Neuronal stem cell (in vitro differentiated cells): Measurements from ENCODE around the gene CWC15.

Experiments
- DNase-seq: peaks from one replicate; pipeline ENCODE4 v3.0.0-alpha.2; 2013; ENCODE audit warnings: low spot score
- H2AFZ ChIP-seq: one replicate; pipeline ENCODE4 v1.6.1; 2013; ENCODE audit warnings: mild to moderate bottlenecking, low read length, inconsistent platforms
- H2AK5ac ChIP-seq: 2 replicates; pipeline ENCODE4 v1.6.1; 2013; ENCODE audit warnings: low read depth, mild to moderate bottlenecking, inconsistent platforms, low read length, moderate library complexity, mixed read lengths
- H2BK120ac ChIP-seq: 2 replicates; pipeline ENCODE4 v1.6.1; 2013; ENCODE audit warnings: low read depth, mild to moderate bottlenecking, inconsistent platforms, low read length, moderate library complexity, mixed read lengths
- H2BK12ac ChIP-seq: one replicate; pipeline ENCODE4 v1.6.1; 2013; ENCODE audit warnings: low read length, inconsistent platforms
- H2BK15ac ChIP-seq: 2 replicates; pipeline ENCODE4 v1.6.1; 2013; ENCODE audit warnings: mild to moderate bottlenecking, low read length, inconsistent platforms, mixed read lengths
- H2BK5ac ChIP-seq: one replicate; pipeline ENCODE4 v1.6.1; 2013; ENCODE audit warnings: inconsistent platforms, mild to moderate bottlenecking, low read length, moderate library complexity
- H3K14ac ChIP-seq: one replicate; pipeline ENCODE4 v1.6.1; 2013; ENCODE audit warnings: low read length, inconsistent platforms
- H3K18ac ChIP-seq: 2 replicates; pipeline ENCODE4 v1.6.1; 2013; ENCODE audit warnings: low read length, inconsistent platforms
- H3K23ac ChIP-seq: 2 replicates; pipeline ENCODE4 v1.6.1; 2013; ENCODE audit warnings: low read depth, mild to moderate bottlenecking, mixed read lengths, low read length, inconsistent platforms; ENCODE audit not compliant: poor library complexity
- H3K27ac ChIP-seq: replicated peaks from 3 replicates; pipeline ENCODE4 v1.5.1; 2013; ENCODE audit warnings: low read length, inconsistent platforms
- H3K27me3 ChIP-seq, 3 experiments: 2 replicates each; pipeline ENCODE4 v1.6.1; 2013; ENCODE audit warnings: low read length in 3 of 3, mild to moderate bottlenecking in 2 of 3, inconsistent platforms in 1 of 3, low read depth in 1 of 3, mixed read lengths in 1 of 3, moderate library complexity in 1 of 3; ENCODE audit not compliant: control insufficient read depth in 3 of 3, insufficient read depth in 3 of 3
- H3K36me3 ChIP-seq, 2 donors: replicated peaks in 1 of 2; 2 replicates each; pipeline ENCODE4 v1.6.1; 2013; ENCODE audit warnings: low read length in 2 of 2; ENCODE audit not compliant: control insufficient read depth in 2 of 2, insufficient read depth in 2 of 2
- H3K4ac ChIP-seq: 2 replicates; pipeline ENCODE4 v1.6.1; 2013; ENCODE audit warnings: inconsistent platforms, mild to moderate bottlenecking, low read length, moderate library complexity
- H3K4me1 ChIP-seq, 2 donors: 1 replicate in 1 of 2; 2 replicates in 1 of 2; pipeline ENCODE4 v1.6.1; 2013; ENCODE audit warnings: low read length in 2 of 2, low read depth in 1 of 2; ENCODE audit not compliant: control insufficient read depth in 2 of 2, insufficient read depth in 1 of 2
- H3K4me2 ChIP-seq: one replicate; pipeline ENCODE4 v1.6.1; 2013; ENCODE audit warnings: mild to moderate bottlenecking, low read length, inconsistent platforms; ENCODE audit not compliant: insufficient read depth, poor library complexity, severe bottlenecking
- H3K4me3 ChIP-seq, 2 donors: 2 replicates each; pipeline ENCODE4 v1.5.1; 2013; ENCODE audit warnings: low read length in 2 of 2, mild to moderate bottlenecking in 2 of 2, inconsistent platforms in 1 of 2, moderate library complexity in 1 of 2
- H3K79me1 ChIP-seq: one replicate; pipeline ENCODE4 v1.6.1; 2013; ENCODE audit warnings: low read depth, mild to moderate bottlenecking, inconsistent platforms, low read length, moderate library complexity
- H3K9ac ChIP-seq: one replicate; pipeline ENCODE4 v1.6.1; 2013; ENCODE audit warnings: mild to moderate bottlenecking, low read depth, low read length, inconsistent platforms; ENCODE audit not compliant: poor library complexity
- H3K9me3 ChIP-seq, 2 donors: replicated peaks in 1 of 2; 2 replicates each; pipeline versions ENCODE3 to v1.6.1; 2013; ENCODE audit warnings: low read length in 2 of 2, mild to moderate bottlenecking in 2 of 2, inconsistent platforms in 1 of 2, low read depth in 1 of 2, mixed read lengths in 1 of 2, moderate library complexity in 1 of 2; ENCODE audit not compliant: control insufficient read depth in 2 of 2, insufficient read depth in 1 of 2
- H4K8ac ChIP-seq: one replicate; pipeline ENCODE4 v1.6.1; 2013; ENCODE audit warnings: low read depth, mild to moderate bottlenecking, inconsistent platforms, low read length, moderate library complexity
- H4K91ac ChIP-seq: one replicate; pipeline ENCODE4 v1.6.1; 2013; ENCODE audit warnings: low read length, low read depth, mild to moderate bottlenecking, inconsistent platforms; ENCODE audit not compliant: poor library complexity
- WGBS, 2 donors: extraction: QIAGEN DNeasy Blood & Tissue Kit; methylation state at CpG; one replicate each; pipeline ENCODE4 v1.1.7; 2013; ENCODE audit warnings: missing lambda C conversion rate in 2 of 2, mixed read lengths in 1 of 2; ENCODE audit not compliant: insufficient read length in 2 of 2, insufficient replicate concordance in 1 of 2; ENCODE audit errors: extremely low coverage in 2 of 2; 5-methylcytosine and 5-hydroxymethylcytosine counted together

Gene CWC15

GRCh38 chr11:95011376-95011775 lies 38.0 kb upstream of the CWC15 start:
- no peak overlapping the region for H3K27ac ChIP-seq
- H2BK12ac ChIP-seq: no peak overlapping the region
- no peak overlapping the region for H2BK15ac ChIP-seq
- no peak overlapping the region for H3K4me3 ChIP-seq
- no peaks in the 10 kb centered on the region for H3K79me1 ChIP-seq
- no peak overlapping the region for H3K18ac ChIP-seq
- no peaks in the 10 kb centered on the region for H3K36me3 ChIP-seq
- no peak overlapping the region for H2BK120ac ChIP-seq
- no peaks in the 10 kb centered on the region for H3K4me1 ChIP-seq
- no peak overlapping the region for H4K8ac ChIP-seq
- no peak overlapping the region for H3K4ac ChIP-seq
- no peak overlapping the region for H3K14ac ChIP-seq
- H2AK5ac ChIP-seq: no peak overlapping the region
- H2AFZ ChIP-seq: no peak overlapping the region
- no peak overlapping the region for H4K91ac ChIP-seq
- no peak overlapping the region for H3K9ac ChIP-seq
- no peak for DNase-seq
- no peak overlapping the region for H2BK5ac ChIP-seq
- H3K27me3 ChIP-seq: peaks cover 0 to 6% (median 0%) of the 10 kb centered on the region in 3 experiments
- no peak overlapping the region for H3K23ac ChIP-seq
- no peaks in the 10 kb centered on the region for H3K9me3 ChIP-seq
- no peak overlapping the region for H3K4me2 ChIP-seq

- H3K23ac ChIP-seq: no peak overlapping the region
- no peak for DNase-seq
- H2AK5ac ChIP-seq: no peak overlapping the region
- H2BK12ac ChIP-seq: no peak overlapping the region
- H4K91ac ChIP-seq: no peak overlapping the region
- no peak overlapping the region for H3K4me3 ChIP-seq
- no peak overlapping the region for H3K4ac ChIP-seq
- no peak overlapping the region for H3K14ac ChIP-seq
- no peaks in the 10 kb centered on the region for H3K9me3 ChIP-seq
- H3K4me1 ChIP-seq: no peaks in the 10 kb centered on the region
- H3K79me1 ChIP-seq: no peaks in the 10 kb centered on the region
- no peak overlapping the region for H2BK120ac ChIP-seq
- H2BK5ac ChIP-seq: no peak overlapping the region
- H3K4me2 ChIP-seq: no peak overlapping the region
- no peak overlapping the region for H2AFZ ChIP-seq
- H3K27ac ChIP-seq: no peak overlapping the region
- H3K18ac ChIP-seq: no peak overlapping the region
- peaks cover 0 to 4% (median 0%) of the 10 kb centered on the region in 3 experiments for H3K27me3 ChIP-seq
- H2BK15ac ChIP-seq: no peak overlapping the region
- no peak overlapping the region for H3K9ac ChIP-seq
- H4K8ac ChIP-seq: no peak overlapping the region
- WGBS, 2 donors: no CpG with 5 or more reads among the region's 1 CpG
- no peaks in the 10 kb centered on the region for H3K36me3 ChIP-seq
Observed at GRCh38 chr11:95005642-95006041, 32.3 kb upstream of the CWC15 start.

DNA sequence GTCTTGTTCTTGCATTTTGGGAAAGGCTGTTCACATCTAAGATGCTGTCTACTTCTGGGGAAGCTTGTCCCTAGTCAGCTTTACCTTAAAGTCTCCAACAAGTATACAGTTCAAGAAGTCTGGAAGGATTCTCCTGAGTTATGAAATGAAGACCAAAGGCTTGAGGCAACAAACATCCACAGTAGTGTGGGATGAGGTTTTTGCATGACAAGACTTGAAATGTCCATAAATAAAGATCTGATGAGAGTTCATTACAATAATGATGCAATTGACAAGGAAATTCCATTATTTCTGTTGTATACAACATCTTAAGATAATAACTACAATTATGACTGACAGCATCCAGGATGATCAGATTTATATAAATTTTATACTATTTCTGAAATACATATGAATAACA lies 30.4 kb upstream of the CWC15 start:
- Histone ChIP-seq H3K9ac (no peak overlapping the region), H2AFZ (no peak overlapping the region), H3K9me3 (no peaks in the 10 kb centered on the region), H3K36me3 (peaks cover 1 to 8% of the 10 kb centered on the region in 2 donors), H3K4me2 (no peak overlapping the region), H2AK5ac (no peak overlapping the region), H3K27ac (no peak overlapping the region), H4K91ac (no peak overlapping the region), H4K8ac (no peak overlapping the region), H2BK120ac (no peak overlapping the region), H2BK5ac (no peak overlapping the region), H2BK12ac (no peak overlapping the region), H3K14ac (no peak overlapping the region), H3K4me1 (no peaks in the 10 kb centered on the region), H2BK15ac (no peak overlapping the region), H3K18ac (no peak overlapping the region), H3K4ac (no peak overlapping the region), H3K4me3 (no peak overlapping the region), H3K79me1 (no peaks in the 10 kb centered on the region), H3K23ac (no peak overlapping the region), H3K27me3 (peaks cover 0 to 4% (median 0%) of the 10 kb centered on the region in 3 experiments)
- DNase-seq: no peak

- no CpG with 5 or more reads among the region's 13 CpGs for WGBS, 2 donors
Observed at GRCh38 chr11:94998285-94998684, 24.9 kb upstream of the CWC15 start.

More at GRCh38 chr11:94998285-94998684, 24.9 kb upstream of the CWC15 start:
- H3K36me3 ChIP-seq: peaks cover 9 to 27% of the 10 kb centered on the region in 2 donors
- peaks cover 0 to 4% of the 10 kb centered on the region in 2 donors for H3K9me3 ChIP-seq
- no peak overlapping the region for H2BK15ac ChIP-seq
- no peaks in the 10 kb centered on the region for H3K27me3 ChIP-seq
- no peak overlapping the region for H3K9ac ChIP-seq
- H2AK5ac ChIP-seq: no peak overlapping the region
- H4K8ac ChIP-seq: no peak overlapping the region
- no peaks in the 10 kb centered on the region for H3K4me1 ChIP-seq
- no peak for DNase-seq
- no peak overlapping the region for H2BK12ac ChIP-seq
- no peak overlapping the region for H2AFZ ChIP-seq
- no peak overlapping the region for H4K91ac ChIP-seq
- peak overlapping the region in 1 of 2 donors; percentile 48 for H3K4me3 ChIP-seq
- peak overlapping the region; percentile 45 for H3K23ac ChIP-seq
- no peak overlapping the region for H2BK5ac ChIP-seq
- H3K4ac ChIP-seq: no peak overlapping the region
- no peak overlapping the region for H3K18ac ChIP-seq
- peaks cover 1% of the 10 kb centered on the region for H3K79me1 ChIP-seq
- no peak overlapping the region for H3K27ac ChIP-seq
- H3K4me2 ChIP-seq: no peak overlapping the region
- H3K14ac ChIP-seq: no peak overlapping the region
- H2BK120ac ChIP-seq: no peak overlapping the region
